Activated CD8-positive, alpha-beta memory T cell treated with anti-CD3 and anti-CD28 coated beads, Interleukin-2, amount 50 U/mL, for 24 hours (primary cell): ENCODE data around the gene SLC8A2.
A peak's percentile ranks its signal among the peaks of the same experiment; 100 is the strongest.

Experiments used
- DNase-seq: peaks from one replicate; pipeline ENCODE4 v3.0.0-alpha.2; 2020; ENCODE audit errors: extremely low read depth

Gene SLC8A2

DNA sequence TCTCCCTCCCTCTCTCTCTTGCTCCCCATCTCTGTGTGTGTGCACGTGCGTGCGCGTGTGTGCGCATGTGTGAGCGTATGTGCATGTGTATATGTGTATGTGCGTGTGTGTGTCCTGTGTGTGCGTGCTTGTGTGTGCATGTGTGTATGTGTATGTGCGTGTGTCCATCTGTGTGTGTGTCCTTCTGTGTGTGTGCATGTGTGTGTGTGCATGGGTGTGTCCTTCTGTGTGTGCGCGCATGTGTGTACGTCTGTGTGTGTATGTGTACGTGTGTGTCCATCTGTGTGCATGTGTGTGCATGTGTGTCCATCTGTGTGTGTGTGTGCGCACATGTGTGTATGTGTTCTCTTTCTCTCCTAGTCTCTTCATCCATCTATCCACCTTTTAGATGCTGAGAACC lies 12.2 kb downstream of the SLC8A2 start:
- no peak for DNase-seq

DNA sequence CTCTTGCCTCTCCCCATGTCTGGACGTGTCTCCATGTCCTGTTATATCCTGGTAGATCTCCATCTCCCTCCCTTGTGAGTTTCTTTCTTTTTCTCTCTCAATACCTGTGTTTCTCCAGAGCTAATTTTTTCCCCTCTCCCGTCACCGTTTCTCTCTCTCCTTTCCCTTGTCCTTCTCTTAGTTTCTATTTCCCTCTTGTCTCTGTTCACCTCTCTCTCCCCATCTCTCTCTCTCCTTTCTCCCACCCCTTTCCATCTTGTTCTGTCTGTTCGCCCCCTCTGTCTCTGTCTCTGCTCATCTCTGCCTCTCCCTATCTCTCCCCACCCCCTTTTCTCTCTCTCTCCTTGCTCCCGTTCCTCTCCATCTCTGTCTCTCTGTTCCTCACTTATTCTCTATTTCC lies 13.0 kb downstream of the SLC8A2 start:
- DNase-seq, result no peak

DNA sequence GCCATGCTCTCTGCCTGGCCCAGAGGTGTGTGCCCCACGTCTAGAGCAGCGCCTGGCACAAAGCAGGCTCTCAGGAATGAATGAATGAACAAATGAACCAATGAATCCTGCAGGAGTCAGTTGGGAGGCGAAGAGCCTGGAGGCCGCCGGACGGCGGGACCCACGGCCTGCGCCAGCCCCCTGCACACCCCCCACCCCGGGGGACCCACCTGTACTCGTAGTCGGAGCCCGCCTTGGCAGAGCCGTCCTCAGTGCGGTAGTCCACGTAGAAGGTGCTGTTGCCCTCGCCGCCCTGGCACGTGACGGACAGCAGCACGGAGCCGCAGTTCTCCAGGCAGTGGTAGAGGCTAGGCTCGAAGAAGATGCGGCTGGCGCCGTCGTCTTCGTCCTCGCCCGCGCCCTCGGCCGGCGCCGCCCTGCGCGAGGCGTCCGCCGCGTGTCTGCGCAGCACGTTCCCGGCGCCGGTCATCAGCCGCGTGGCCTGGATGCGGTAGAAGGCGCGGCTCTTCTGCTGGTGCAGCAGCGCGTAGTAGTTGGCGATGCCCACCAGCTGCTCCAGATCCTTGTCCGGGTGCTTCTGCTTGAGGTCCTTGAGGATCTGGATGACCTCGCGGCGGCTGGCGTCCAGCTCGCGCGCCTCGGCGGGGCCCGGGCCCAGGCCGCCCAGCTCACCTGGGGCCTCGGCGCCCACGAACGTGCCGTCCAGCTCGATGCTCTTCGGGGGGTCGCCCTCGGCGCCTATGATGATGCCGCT lies 14.8 kb downstream of the SLC8A2 start:
- no peak for DNase-seq

DNA sequence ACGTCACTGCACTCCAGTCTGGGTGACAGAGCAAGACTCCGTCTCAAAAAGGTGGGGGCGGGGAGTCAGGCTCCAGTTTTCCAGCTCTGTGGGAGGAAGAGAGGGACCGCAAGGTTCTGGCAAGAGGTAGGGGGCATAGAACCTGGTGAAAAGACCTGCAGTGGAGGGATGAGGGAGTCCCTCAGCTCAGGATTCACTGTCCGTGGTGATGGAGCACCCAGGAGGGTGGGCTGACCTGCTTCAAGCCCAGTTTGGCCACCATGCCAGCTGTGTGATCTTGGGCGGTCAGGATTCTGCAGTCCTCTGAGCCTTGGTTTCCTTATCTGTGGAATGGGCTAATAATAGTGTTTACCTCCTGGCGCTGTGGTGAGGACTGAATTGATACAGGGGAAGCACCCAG lies 21.2 kb downstream of the SLC8A2 start:
- no peak for DNase-seq

DNA sequence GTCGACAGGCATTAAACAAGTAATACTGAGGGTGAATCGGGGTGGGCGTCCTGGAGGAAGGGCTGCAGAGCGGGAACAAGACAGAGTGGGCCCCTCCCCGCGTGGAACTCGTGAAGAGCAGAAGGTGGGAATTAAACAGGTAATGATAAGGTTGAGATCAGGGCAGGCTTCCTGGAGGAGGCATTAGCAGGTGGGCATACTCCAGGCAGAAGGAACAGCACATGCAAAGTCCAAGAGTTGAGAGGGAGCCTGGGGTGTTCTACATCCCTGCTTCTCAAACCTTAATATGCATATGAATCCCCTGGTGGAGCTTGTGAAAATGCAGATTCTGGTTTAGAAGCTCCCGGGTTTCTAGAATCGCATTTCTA lies 23.3 kb downstream of the SLC8A2 start:
- DNase-seq, result no peak

GRCh38 chr19:47447470-47448359 lies 24.0 kb downstream of the SLC8A2 start:
- no peak for DNase-seq

GRCh38 chr19:47446534-47447469 lies 24.9 kb downstream of the SLC8A2 start:
- no peak for DNase-seq

DNA sequence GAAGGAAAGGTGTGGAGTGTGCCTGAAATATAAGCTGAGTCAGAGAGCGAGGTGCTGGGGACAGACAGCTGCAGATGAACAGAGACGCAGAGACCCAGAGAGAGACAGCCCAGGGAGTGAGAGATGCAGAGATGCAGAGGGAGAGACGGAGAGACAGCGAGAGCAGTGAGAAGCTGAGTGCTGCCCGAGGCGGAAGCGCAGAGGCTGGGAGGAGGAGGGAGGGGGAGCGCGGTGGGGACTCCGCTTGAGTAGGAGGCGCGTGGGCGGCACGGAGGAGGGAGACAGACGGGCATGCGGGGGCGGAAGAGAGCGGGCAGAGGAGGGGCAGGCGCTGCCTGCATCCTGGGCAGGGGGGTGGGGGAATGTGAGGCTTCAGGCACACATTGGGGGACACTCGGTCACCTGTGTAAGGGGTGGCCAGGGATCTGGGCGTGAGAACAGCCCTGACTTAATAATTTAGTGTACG lies 25.7 kb downstream of the SLC8A2 start:
- DNase-seq, result no peak

- DNase-seq, result no peak
Observed at GRCh38 chr19:47445527-47445926, 26.2 kb downstream of the SLC8A2 start.

- no peak for DNase-seq
Observed at GRCh38 chr19:47444388-47444821, 27.3 kb downstream of the SLC8A2 start.

DNA sequence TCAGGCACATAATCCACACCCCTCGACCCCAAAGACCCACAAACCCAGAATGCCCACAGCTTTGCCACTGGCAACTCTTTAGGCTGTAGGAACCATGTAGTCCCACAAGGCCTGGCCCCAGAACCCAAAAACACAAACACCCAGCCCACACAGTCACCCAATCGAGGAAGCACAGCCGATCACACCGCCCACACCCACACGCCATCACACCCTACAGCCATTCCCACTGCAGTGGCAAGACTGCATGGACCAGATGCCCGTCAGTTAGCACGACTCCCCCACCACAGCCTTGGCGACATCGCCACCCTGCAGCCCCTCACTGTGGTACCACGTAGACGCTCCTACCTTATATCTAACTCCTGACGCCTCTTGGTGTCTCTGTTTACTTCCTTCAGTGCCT lies 28.4 kb downstream of the SLC8A2 start:
- DNase-seq, result no peak

DNA sequence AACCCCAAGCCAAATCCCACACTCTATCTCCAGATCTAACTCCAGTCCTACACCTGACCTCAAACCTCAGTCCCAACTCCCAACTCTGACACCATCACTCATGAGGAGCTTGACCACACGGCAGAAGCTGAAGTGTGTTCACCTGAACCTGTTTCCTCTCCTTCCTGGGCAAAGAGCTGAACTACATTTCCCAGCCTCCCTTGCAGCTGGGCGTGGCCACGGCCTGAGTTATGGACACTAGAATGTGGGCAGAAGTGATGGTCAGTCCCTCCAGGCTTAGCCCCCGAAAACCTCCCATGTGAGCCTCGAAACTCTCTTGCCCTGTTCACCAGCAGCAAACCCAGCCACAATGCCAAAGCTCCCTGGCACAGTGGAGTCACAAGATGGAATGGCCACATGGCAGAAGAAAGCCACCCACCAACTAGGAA lies 32.9 kb downstream of the SLC8A2 start:
- DNase-seq, result no peak

- DNase-seq, result no peak
Observed at GRCh38 chr19:47437500-47437899, 34.2 kb downstream of the SLC8A2 start.

- peak; percentile 69 for DNase-seq
Observed at GRCh38 chr19:47436712-47437401, 34.8 kb downstream of the SLC8A2 start.

DNA sequence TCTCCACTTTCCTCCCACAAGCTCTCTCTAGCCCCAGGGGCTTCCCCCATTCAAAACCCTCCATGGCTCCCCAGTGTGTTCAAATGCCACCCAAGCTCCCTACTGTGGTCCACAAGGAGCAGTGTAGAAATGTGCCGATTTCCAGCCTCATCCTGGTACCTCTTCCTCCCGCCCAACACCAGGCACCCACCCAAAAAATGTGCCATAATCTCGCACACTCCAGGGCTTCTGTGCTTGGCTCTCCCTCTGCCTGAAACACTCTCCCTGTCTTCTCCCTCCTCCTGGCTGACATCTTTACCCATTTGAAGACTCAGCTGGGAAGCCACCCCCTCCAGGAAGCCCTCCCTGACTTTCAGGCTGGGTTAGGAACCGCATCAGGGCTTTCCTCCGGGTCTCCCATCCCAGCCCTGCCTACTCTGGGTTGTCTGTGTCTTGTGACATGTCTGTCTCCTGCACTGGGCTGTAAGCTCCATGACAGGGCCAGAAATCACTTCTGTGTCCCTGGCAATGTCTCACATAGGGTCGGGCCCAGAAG lies 35.7 kb downstream of the SLC8A2 start:
- DNase-seq, result no peak

DNA sequence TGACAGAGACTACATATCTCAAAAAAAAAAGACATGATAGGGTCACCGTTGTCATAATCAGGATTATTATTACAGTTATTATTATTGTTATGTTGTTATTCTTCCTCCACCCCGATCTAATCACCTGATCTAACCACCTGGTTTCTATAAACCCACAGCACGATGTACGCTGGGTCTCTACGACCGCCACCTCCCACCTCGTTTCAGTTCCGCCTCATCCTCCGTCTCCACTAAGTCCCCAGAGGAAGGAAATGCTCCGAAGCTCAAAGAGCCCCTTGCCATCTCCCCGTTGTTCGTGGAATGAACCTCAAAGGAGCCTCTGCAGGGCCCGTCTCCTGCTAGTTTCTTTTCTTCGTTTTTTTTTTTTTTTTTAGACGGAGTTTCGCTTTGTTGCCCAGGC lies 36.5 kb downstream of the SLC8A2 start:
- no peak for DNase-seq

DNA sequence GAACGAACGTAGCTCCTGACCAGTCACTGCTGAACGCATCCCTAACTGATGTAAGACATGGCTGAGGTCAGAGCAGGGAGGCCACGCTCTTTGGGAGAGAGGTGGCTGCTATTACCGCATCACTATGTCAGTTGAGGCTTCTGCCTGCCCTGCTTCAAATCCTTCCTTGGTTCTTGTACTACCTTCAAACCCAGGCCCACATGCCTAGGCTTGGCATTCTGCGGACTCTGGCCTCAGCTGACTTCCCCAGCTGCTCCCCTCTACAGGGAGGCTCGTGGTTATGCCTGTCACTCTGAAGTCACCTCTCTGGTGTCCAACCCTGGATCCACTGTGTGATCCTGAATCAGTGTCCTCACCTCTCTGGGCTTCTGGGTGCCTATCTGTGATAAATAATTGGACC lies 37.6 kb downstream of the SLC8A2 start:
- DNase-seq, result no peak

GRCh38 chr19:47433121-47433520 lies 38.6 kb downstream of the SLC8A2 start:
- DNase-seq, result no peak

DNA sequence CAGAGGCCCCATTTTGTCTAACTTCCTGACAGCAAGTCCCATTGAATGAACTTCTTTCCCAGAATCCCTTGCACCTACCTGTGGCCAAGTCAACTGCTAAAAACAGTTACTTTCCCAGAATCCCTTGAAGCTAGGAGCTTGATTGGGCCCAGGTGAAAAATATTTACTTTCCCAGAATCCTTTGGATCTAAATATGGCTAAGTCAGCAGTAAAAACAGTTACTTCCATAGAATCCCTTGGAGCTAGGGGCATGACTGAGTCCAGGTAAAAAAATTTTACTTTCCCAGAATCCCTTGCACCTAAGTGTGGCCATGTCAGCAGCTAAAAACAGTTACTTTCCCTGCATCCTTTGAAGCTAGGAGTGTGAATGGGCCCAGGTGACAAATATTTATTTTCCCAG lies 39.2 kb downstream of the SLC8A2 start:
- no peak for DNase-seq

DNA sequence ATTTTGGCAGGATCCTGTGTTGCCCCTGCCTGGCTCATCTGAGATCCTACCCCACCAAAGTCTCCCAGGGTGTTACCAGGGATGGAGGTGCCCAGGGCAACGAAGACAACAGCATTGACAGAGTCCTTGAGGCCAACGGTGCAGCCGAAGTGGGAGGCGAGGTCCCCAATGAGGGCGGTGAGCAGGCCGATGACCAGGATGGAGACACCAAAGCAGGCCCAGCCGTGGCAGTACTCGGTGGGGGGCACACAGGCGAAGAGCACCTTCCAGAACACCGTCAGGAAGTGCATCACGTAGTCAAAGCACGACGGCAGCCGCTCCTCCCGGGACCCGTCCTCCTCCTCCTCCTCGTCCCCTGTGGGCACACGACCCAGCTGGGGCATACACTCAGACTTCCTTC lies 39.6 kb downstream of the SLC8A2 start:
- no peak for DNase-seq
